Activated naive CD4-positive, alpha-beta T cell treated with anti-CD3 and anti-CD28 coated beads, Interleukin-2, amount 10 ng/mL, durations not matched to agents 7 days and 5 days (primary cell): ENCODE measurements around the gene PTPRJ.

Source experiments
- CTCF ChIA-PET: fragments of 350-600 bp; sonication (Branson Sonifier 250); formaldehyde crosslinking; loops from one replicate; lab custom pipeline; 2021; ENCODE audit warnings: antibody characterized with exemption; lab: Charles Lee
- DNase-seq: peaks from one replicate; pipeline ENCODE4 v3.0.0-alpha.2; 2020
- H3K27ac Mint-ChIP-seq: one replicate; pipeline ENCODE4 v1.8.0; 2021; ENCODE audit warnings: mild to moderate bottlenecking, moderate library complexity, mixed read lengths
- H3K27me3 Mint-ChIP-seq: one replicate; pipeline ENCODE4 v1.8.0; 2021; ENCODE audit warnings: mild to moderate bottlenecking, mixed read lengths
- H3K36me3 Mint-ChIP-seq: one replicate; pipeline ENCODE4 v1.8.0; 2021; ENCODE audit warnings: mixed read lengths
- H3K4me1 Mint-ChIP-seq: one replicate; pipeline ENCODE4 v1.8.0; 2021; ENCODE audit warnings: mixed read lengths
- H3K4me3 Mint-ChIP-seq: one replicate; pipeline ENCODE4 v1.8.0; 2021; ENCODE audit warnings: mild to moderate bottlenecking, moderate library complexity, mixed read lengths
- H3K9me3 Mint-ChIP-seq: one replicate; pipeline ENCODE4 v1.8.0; 2021; ENCODE audit warnings: mixed read lengths

PTPRJ gene

GRCh38 chr11:48093323-48093722 lies 113.0 kb downstream of the PTPRJ start:
- H3K27ac Mint-ChIP-seq, result no peak overlapping the region
- peaks cover 28% of the 10 kb centered on the region for H3K36me3 Mint-ChIP-seq
- H3K27me3 Mint-ChIP-seq, result no peaks in the 10 kb centered on the region
- H3K4me1 Mint-ChIP-seq, result peaks cover 68% of the 10 kb centered on the region
- no peak overlapping the region for H3K4me3 Mint-ChIP-seq
- CTCF ChIA-PET, result no interaction called here
- no peak for DNase-seq
- H3K9me3 Mint-ChIP-seq, result no peaks in the 10 kb centered on the region

- peaks cover 29% of the 10 kb centered on the region for H3K36me3 Mint-ChIP-seq
- H3K4me3 Mint-ChIP-seq, result no peak overlapping the region
- H3K9me3 Mint-ChIP-seq, result no peaks in the 10 kb centered on the region
- H3K4me1 Mint-ChIP-seq, result peaks cover 67% of the 10 kb centered on the region
- CTCF ChIA-PET, result no interaction called here
- H3K27me3 Mint-ChIP-seq, result no peaks in the 10 kb centered on the region
- no peak for DNase-seq
- H3K27ac Mint-ChIP-seq, result no peak overlapping the region
These were observed 113.7 kb downstream of the PTPRJ start for GRCh38 chr11:48093795-48094642.

GRCh38 chr11:48094643-48095339 lies 114.4 kb downstream of the PTPRJ start:
- Mint-ChIP-seq H3K36me3 (peaks cover 32% of the 10 kb centered on the region), H3K4me1 (peaks cover 68% of the 10 kb centered on the region), H3K27me3 (no peaks in the 10 kb centered on the region), H3K9me3 (no peaks in the 10 kb centered on the region), H3K4me3 (no peak overlapping the region), H3K27ac (peak overlapping the region; percentile 9)
- CTCF ChIA-PET, result no interaction called here
- DNase-seq, result no peak

GRCh38 chr11:48095779-48096470 lies 115.6 kb downstream of the PTPRJ start:
- CTCF ChIA-PET, result no interaction called here
- Mint-ChIP-seq H3K4me3 (no peak overlapping the region), H3K27me3 (no peaks in the 10 kb centered on the region), H3K4me1 (peaks cover 63% of the 10 kb centered on the region), H3K27ac (no peak overlapping the region), H3K36me3 (peaks cover 28% of the 10 kb centered on the region), H3K9me3 (no peaks in the 10 kb centered on the region)
- DNase-seq, result no peak

DNA sequence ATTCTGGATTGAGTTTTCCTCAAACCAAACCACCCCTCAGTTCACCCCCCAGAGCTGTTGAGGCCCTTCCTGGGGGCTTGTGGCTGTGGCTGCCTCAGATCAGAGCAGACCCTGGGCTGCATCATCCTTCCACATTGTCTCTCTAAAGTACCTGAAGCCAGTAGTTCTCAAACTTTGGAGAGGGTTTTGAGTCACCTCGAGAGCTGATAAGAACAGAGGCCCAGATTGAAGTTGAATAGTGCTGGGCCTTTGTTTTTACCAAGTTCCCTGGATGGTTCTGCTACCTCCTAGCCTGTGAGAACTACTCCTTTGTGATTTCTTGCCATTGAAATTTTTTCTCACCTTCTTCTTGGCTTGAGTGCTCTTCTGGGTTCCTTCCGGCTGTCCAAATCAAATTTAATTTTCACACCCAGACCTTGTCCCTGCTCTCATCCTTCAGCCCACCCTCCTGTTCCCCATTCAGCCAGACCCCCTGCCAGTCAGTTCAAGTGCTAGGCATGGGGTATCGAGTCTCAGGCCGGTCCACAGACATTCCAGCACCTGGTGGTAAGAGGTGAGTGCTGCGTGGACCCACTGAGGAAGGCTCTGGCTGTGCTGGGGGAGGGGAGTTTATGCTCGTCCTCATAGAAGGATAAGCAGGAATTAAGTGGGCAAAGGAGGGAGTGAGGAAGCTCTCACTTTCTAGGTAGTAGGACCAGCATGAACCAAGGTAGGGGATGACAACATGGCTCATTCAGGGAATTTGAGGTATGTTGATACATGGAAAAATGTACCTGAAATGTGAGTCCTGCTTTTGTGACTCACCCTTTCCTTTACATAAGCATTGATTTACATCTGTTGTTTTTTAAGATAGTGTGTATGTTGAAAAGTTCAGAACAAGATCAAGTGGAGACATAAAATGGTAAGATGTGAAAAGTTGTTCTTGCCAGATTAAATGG lies 116.5 kb downstream of the PTPRJ start:
- Mint-ChIP-seq H3K4me3 (no peak overlapping the region), H3K27ac (peak overlapping the region; percentile 22), H3K9me3 (no peaks in the 10 kb centered on the region), H3K4me1 (peaks cover 62% of the 10 kb centered on the region), H3K27me3 (no peaks in the 10 kb centered on the region), H3K36me3 (peaks cover 34% of the 10 kb centered on the region)
- DNase-seq, result no peak
- CTCF ChIA-PET, result interaction anchor here (1.3 kb wide), 1 partner anchor 162 kb away, joined by 5 read pairs; no protein-coding TSS in a partner anchor

DNA sequence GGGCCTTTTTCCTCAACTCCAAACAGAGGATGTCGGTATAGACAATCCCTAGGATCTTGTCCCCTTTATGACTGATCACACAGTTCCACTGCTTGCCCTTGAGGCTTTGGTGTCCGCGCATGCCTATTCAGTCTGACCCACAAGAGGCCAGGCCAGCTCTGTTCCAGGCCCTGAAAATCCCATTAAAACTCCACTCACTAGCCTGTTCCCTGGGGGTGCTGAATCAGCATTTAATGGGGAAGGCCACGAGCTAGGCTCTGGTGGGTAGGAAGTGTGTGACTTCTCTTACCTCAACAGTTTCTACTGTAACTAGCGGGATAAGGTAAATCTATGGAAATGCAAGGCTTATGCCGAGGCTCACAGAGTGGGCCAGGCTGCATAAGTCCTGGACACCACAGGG lies 117.7 kb downstream of the PTPRJ start:
- peaks cover 67% of the 10 kb centered on the region for H3K4me1 Mint-ChIP-seq
- H3K27ac Mint-ChIP-seq, result no peak overlapping the region
- H3K36me3 Mint-ChIP-seq, result peaks cover 35% of the 10 kb centered on the region
- H3K9me3 Mint-ChIP-seq, result no peaks in the 10 kb centered on the region
- CTCF ChIA-PET, result interaction anchor here (0.6 to 1.3 kb wide), 2 partner anchors 22 to 163 kb away, joined by 3 to 5 read pairs; no protein-coding TSS in a partner anchor
- H3K27me3 Mint-ChIP-seq, result no peaks in the 10 kb centered on the region
- no peak for DNase-seq
- H3K4me3 Mint-ChIP-seq, result no peak overlapping the region

DNA sequence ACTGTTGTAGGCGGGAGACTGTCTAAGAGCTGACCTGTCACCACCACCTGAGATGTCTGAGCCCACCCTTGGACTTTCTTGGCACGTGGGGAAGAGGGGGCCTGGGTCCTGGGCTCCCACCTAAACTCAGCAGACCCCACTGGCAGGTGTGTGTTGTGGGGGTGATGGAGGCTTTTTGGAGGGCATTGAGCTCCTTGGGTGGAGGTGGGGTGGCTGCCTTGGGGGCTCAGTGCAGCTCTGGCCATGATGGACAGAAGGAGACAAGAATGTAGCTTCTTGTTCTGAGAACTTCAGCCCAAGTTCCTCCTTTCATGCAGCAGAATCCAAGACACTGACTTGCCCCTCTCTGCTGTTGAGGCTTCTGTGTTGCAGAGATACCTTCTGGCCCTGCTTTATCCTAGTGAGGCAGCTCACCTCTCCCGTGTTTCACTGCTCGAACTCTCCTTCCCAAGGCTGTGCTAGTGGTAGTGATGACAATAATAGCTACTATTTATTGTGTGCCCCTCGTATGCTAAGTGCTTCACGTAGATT lies 119.6 kb downstream of the PTPRJ start:
- Mint-ChIP-seq H3K36me3 (peaks cover 27% of the 10 kb centered on the region), H3K9me3 (no peaks in the 10 kb centered on the region), H3K4me3 (no peak overlapping the region), H3K27me3 (no peaks in the 10 kb centered on the region), H3K4me1 (peaks cover 67% of the 10 kb centered on the region), H3K27ac (no peak overlapping the region)
- DNase-seq, result no peak
- CTCF ChIA-PET, result interaction anchor here (0.8 to 2.6 kb wide), 3 partner anchors 8 to 166 kb away, joined by 3 to 7 read pairs (median 5); no protein-coding TSS in a partner anchor

- DNase-seq, result no peak
- CTCF ChIA-PET, result interaction anchor here (2.6 kb wide), 1 partner anchor 167 kb away, joined by 7 read pairs; no protein-coding TSS in a partner anchor
- Mint-ChIP-seq H3K27ac (no peak overlapping the region), H3K9me3 (no peaks in the 10 kb centered on the region), H3K36me3 (peaks cover 24% of the 10 kb centered on the region), H3K27me3 (no peaks in the 10 kb centered on the region), H3K4me3 (no peak overlapping the region), H3K4me1 (peaks cover 70% of the 10 kb centered on the region)
These were observed 120.8 kb downstream of the PTPRJ start for GRCh38 chr11:48101044-48101733.

- Mint-ChIP-seq H3K9me3 (no peaks in the 10 kb centered on the region), H3K4me3 (no peak overlapping the region), H3K27me3 (no peaks in the 10 kb centered on the region), H3K36me3 (peaks cover 19% of the 10 kb centered on the region), H3K4me1 (peaks cover 69% of the 10 kb centered on the region), H3K27ac (no peak overlapping the region)
- DNase-seq, result no peak
- CTCF ChIA-PET, result no interaction called here
These were observed 121.6 kb downstream of the PTPRJ start for GRCh38 chr11:48101958-48102357.

DNA sequence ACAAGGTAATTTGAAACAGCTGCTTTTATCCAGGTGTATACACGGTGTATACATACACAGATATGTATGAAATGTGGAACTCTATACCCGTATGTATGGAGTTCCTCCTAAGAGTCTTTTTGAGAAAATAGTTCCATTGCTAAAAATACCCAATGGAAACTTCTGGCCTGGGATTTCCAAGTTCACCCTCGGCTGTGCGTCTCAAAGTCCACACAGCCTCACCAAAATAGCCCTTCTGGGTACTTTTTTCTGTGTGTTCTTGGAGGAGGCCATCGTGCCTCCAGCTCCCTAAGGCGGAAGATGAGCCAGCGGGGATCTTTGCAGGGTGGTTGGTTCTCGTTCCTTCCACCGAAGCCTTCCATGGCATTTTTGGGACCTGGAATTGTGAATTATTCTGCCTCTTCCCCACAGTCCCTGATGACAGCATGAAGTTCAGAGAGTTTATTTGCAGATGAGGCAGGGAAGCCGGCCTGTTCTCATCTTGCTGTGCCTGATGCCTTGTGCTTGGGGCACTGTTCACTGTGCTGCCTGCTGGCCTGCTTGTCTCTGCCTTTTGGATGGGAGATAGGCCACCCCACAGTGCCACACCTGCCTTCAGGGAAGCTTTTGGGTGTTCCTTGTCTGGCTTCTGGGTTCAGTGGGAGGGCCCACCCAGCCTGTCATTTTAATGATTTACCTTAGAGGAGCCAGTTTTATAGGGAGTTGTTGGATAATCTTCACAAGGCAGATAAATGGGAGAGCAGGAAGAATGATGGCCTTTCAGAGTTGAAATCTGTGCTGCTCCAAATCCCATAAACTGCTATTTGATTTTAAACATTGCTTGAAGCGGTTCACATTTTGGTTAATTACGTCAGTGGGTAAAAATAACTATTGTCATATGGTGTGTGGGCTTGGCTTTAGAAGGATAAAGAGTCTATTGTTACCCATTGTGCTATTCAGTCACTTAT lies 123.5 kb downstream of the PTPRJ start:
- peaks cover 15% of the 10 kb centered on the region for H3K36me3 Mint-ChIP-seq
- no peak overlapping the region for H3K27ac Mint-ChIP-seq
- no peaks in the 10 kb centered on the region for H3K9me3 Mint-ChIP-seq
- H3K27me3 Mint-ChIP-seq, result no peaks in the 10 kb centered on the region
- peaks cover 78% of the 10 kb centered on the region for H3K4me1 Mint-ChIP-seq
- H3K4me3 Mint-ChIP-seq, result no peak overlapping the region
- CTCF ChIA-PET, result interaction anchor here (10.6 kb wide), 1 partner anchor 169 kb away, joined by 220 read pairs; no protein-coding TSS in a partner anchor
- no peak for DNase-seq

DNA sequence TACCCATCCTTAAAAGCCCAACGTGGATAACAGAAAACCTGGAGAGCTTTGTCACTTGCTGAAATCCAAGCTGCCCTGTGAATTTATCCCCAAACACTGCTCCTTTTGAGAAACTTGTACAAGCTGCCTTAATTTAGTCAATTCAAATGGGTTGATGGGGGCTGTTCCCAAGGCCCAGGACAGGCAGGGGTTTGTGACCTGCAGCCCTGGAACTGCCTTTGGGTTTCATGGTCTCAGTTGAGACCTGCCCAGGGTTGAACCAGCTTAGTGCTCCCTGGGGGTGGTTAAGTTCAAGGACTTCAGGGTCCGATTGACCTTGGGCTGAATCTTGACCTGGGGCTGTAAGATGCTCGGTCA lies 124.2 kb downstream of the PTPRJ start:
- DNase-seq, result no peak
- Mint-ChIP-seq H3K36me3 (peaks cover 12% of the 10 kb centered on the region), H3K27me3 (no peaks in the 10 kb centered on the region), H3K4me1 (peaks cover 81% of the 10 kb centered on the region), H3K27ac (no peak overlapping the region), H3K9me3 (no peaks in the 10 kb centered on the region), H3K4me3 (no peak overlapping the region)
- CTCF ChIA-PET, result interaction anchor here (10.6 kb wide), 1 partner anchor 169 kb away, joined by 220 read pairs; no protein-coding TSS in a partner anchor
